Loucy (cell line): ENCODE data around the gene NOTCH1.

Source experiments
- H2AFZ ChIP-seq: fragments of 200-600 bp; sonication (generic); 2 replicates; pipeline ENCODE4 v1.6.0; 2016; ENCODE audit warnings: antibody characterized with exemption, mild to moderate bottlenecking, low read length, moderate library complexity
- H3F3A ChIP-seq: fragments of 200-600 bp; 2 replicates; pipeline ENCODE4 v1.6.0; 2016; ENCODE audit warnings: antibody characterized with exemption, low read depth, mild to moderate bottlenecking
- H3K27me3 ChIP-seq: fragments of 200-600 bp; sonication (generic); 2 replicates; pipeline ENCODE4 v1.6.1; 2014; ENCODE audit warnings: low read length, mild to moderate bottlenecking; ENCODE audit not compliant: insufficient read depth, poor library complexity, severe bottlenecking
- H3K36me3 ChIP-seq: fragments of 200-600 bp; sonication (generic); 2 replicates; pipeline ENCODE4 v1.6.1; 2016; ENCODE audit warnings: low read length; ENCODE audit not compliant: insufficient read depth
- H3K4me1 ChIP-seq: fragments of 200-600 bp; sonication (generic); 2 replicates; pipeline ENCODE4 v1.5.1; 2014; ENCODE audit warnings: low read length, mild to moderate bottlenecking; ENCODE audit not compliant: insufficient read depth, poor library complexity, severe bottlenecking
- H3K4me2 ChIP-seq: fragments of 200-600 bp; sonication (generic); 2 replicates; pipeline ENCODE4 v1.6.0; 2014; ENCODE audit warnings: antibody characterized with exemption, low read length, low read depth, mild to moderate bottlenecking; ENCODE audit not compliant: poor library complexity, severe bottlenecking
- H3K4me3 ChIP-seq: fragments of 200-600 bp; sonication (generic); 2 replicates; pipeline ENCODE4 v1.5.1; 2014; ENCODE audit warnings: low read length, mild to moderate bottlenecking, mixed read lengths; ENCODE audit not compliant: poor library complexity, severe bottlenecking
- H3K79me2 ChIP-seq: fragments of 200-600 bp; sonication (generic); 2 replicates; pipeline ENCODE4 v1.6.1; 2014; ENCODE audit warnings: low read length; ENCODE audit not compliant: insufficient read depth
- H3K9ac ChIP-seq: fragments of 200-600 bp; sonication (generic); 2 replicates; pipeline ENCODE4 v1.6.0; 2014; ENCODE audit warnings: mild to moderate bottlenecking, low read depth, low read length, moderate library complexity; ENCODE audit not compliant: poor library complexity, severe bottlenecking
- H3K9me2 ChIP-seq: fragments of 200-600 bp; sonication (generic); replicated peaks from 2 replicates; pipeline ENCODE4 v1.6.1; 2016; ENCODE audit warnings: low read depth, low read length, mixed read lengths
- H3K9me3 ChIP-seq: fragments of 200-600 bp; sonication (generic); 2 replicates; pipeline ENCODE4 v1.6.1; 2014; ENCODE audit warnings: mild to moderate bottlenecking, antibody characterized with exemption, low read length, low read depth; ENCODE audit not compliant: insufficient read depth
- H4K20me1 ChIP-seq: fragments of 200-600 bp; sonication (generic); 2 replicates; pipeline ENCODE4 v1.6.0; 2014; ENCODE audit warnings: antibody characterized with exemption, low read length, mild to moderate bottlenecking; ENCODE audit not compliant: insufficient read depth, poor library complexity, severe bottlenecking
- EZH2phosphoT487 ChIP-seq: fragments of 200-600 bp; IDR thresholded peaks from 2 replicates; pipeline ENCODE4 v1.6.1; 2018; ENCODE audit warnings: antibody characterized with exemption, mild to moderate bottlenecking, moderate library complexity, borderline replicate concordance
- TF ChIP-seq, protein P1 (sequence below): fragments of 200-600 bp; sonication (generic); conservative IDR thresholded peaks from 2 replicates; pipeline ENCODE4 v1.5.1; 2014; ENCODE audit warnings: mild to moderate bottlenecking, antibody characterized with exemption, low read length

Gene NOTCH1

DNA sequence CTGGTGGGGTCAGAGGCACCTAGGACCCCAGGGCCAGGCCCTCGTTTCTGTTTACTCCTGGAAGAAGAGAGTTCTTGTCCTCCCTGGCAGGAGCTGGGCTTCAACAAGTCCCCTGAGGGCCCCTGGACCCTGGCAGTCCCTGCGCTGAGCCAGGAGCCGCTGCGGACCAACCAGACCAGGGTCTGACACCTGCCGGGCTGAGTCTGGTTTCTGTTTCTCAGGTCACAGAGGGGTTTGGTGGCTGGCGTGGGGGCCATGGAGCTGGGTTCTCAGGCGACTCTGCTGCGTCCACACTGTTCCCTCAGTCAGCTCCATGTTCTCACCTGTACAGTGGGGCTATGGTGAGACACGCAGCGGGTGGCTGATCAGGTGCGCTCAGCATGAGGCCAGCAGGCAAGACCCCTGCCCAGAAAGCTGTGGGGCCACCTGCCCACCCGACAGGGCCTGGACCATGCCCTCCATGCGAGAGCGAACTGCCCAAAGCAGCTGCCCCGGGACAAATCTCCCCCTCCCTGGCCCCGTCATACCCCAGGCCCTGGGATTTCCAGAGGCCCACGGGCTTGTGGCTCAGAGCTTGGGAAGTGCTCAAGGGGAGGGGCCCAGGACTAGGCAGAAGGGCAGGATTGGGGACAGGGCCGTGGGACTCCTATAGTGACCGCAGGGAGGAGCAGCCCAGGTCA lies 17.9 kb upstream of the NOTCH1 start:
- Histone ChIP-seq H3K4me2 (no peak overlapping the region), H4K20me1 (no peaks in the 10 kb centered on the region), H3K79me2 (no peaks in the 10 kb centered on the region), H3K9ac (no peak overlapping the region), H3K27me3 (no peaks in the 10 kb centered on the region), H2AFZ (no peak overlapping the region), H3K4me1 (no peaks in the 10 kb centered on the region), H3K9me3 (no peaks in the 10 kb centered on the region), H3F3A (no peaks in the 10 kb centered on the region), H3K36me3 (no peaks in the 10 kb centered on the region), H3K9me2 (no peaks in the 10 kb centered on the region), H3K4me3 (no peak overlapping the region)
- TF ChIP-seq, protein P1, sequence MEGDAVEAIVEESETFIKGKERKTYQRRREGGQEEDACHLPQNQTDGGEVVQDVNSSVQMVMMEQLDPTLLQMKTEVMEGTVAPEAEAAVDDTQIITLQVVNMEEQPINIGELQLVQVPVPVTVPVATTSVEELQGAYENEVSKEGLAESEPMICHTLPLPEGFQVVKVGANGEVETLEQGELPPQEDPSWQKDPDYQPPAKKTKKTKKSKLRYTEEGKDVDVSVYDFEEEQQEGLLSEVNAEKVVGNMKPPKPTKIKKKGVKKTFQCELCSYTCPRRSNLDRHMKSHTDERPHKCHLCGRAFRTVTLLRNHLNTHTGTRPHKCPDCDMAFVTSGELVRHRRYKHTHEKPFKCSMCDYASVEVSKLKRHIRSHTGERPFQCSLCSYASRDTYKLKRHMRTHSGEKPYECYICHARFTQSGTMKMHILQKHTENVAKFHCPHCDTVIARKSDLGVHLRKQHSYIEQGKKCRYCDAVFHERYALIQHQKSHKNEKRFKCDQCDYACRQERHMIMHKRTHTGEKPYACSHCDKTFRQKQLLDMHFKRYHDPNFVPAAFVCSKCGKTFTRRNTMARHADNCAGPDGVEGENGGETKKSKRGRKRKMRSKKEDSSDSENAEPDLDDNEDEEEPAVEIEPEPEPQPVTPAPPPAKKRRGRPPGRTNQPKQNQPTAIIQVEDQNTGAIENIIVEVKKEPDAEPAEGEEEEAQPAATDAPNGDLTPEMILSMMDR, result no peak
- TF ChIP-seq EZH2phosphoT487, result no peak

DNA sequence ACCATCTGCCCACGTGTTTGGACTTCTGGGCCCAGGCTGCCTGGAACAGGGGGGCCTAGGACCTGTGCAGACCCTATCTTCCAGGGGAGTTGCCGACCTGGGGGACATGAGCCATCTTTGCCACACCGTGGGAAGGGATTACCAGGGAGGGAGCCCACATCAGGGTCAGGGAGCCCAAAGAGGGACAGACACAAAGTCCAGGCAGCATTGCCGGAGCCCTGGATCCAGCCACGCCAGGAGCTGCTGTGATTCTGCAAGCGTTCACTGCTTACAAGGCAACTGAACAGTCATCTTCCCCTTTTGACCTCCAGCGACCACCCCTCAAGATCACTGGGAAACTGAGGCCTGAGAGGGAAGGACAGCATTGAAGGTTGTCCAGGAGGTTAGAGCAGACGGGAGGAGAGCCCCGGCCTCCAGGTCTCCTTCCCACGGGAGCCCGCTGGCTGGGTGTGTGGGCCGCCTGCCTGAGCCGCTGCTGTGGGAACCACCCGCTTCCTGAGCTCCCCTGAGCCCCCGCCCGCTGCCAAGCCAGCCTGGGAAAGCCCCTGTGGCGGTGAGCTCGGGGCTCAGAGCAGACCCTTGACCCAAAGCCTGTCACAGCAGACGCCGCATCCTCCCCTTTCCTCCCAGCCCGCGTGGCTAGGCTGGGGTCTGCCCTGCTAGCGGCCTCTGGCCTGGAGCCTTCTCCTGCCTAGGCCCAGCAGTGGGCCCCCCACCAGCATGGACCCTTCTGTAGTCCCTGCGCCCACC lies 17.1 kb upstream of the NOTCH1 start:
- Histone ChIP-seq H3K4me3 (no peak overlapping the region), H3K27me3 (no peaks in the 10 kb centered on the region), H3K79me2 (no peaks in the 10 kb centered on the region), H3K9me3 (no peaks in the 10 kb centered on the region), H3F3A (no peaks in the 10 kb centered on the region), H3K36me3 (no peaks in the 10 kb centered on the region), H2AFZ (no peak overlapping the region), H3K4me2 (no peak overlapping the region), H3K4me1 (peaks cover 5% of the 10 kb centered on the region), H4K20me1 (no peaks in the 10 kb centered on the region), H3K9ac (no peak overlapping the region), H3K9me2 (no peaks in the 10 kb centered on the region)
- TF ChIP-seq, protein P1, result no peak
- TF ChIP-seq EZH2phosphoT487, result no peak

DNA sequence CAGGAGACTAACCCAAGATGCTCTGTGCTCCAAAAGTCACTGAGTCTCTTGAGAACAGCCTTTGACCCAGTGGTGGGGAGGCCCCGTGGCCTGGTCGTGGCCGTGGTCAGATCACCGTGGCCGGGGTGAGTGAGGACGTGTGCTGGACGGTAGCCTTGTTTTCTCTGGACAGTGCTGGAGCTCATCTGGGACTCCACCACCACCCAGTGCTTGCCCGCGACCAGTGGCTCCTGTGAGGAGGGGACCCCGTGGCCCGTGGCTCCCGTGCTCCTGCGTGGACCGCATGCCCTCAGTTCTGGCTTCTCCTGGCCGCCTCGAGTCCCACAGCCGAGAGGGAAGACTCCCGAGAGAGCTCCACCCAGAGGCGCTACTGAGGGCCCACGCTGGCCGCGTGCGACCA lies 15.9 kb upstream of the NOTCH1 start:
- TF ChIP-seq, protein P1, result no peak
- no peak for TF ChIP-seq EZH2phosphoT487
- no peak overlapping the region for H2AFZ ChIP-seq
- no peak overlapping the region for H3K9ac ChIP-seq
- no peak overlapping the region for H3K4me3 ChIP-seq
- H3K9me2 ChIP-seq, result no peaks in the 10 kb centered on the region
- no peaks in the 10 kb centered on the region for H3F3A ChIP-seq
- no peaks in the 10 kb centered on the region for H3K9me3 ChIP-seq
- no peaks in the 10 kb centered on the region for H4K20me1 ChIP-seq
- no peaks in the 10 kb centered on the region for H3K36me3 ChIP-seq
- no peaks in the 10 kb centered on the region for H3K79me2 ChIP-seq
- no peaks in the 10 kb centered on the region for H3K27me3 ChIP-seq
- H3K4me2 ChIP-seq, result no peak overlapping the region
- peaks cover 5% of the 10 kb centered on the region for H3K4me1 ChIP-seq
